HL-60 (cell line): ENCODE data around the gene RFX7.

Source experiments
- POLR2AphosphoS5 ChIP-seq: IDR thresholded peaks from 2 replicates; pipeline ENCODE4 v1.6.1; 2012; ENCODE audit warnings: low read depth
- TF ChIP-seq, protein P1 (sequence below): IDR thresholded peaks from one replicate; pipeline ENCODE4 v1.5.1; 2011; ENCODE audit warnings: low read length, control low read depth, inconsistent platforms; ENCODE audit not compliant: insufficient read depth
- TF ChIP-seq, protein P2 (sequence below): IDR thresholded peaks from 2 replicates; pipeline ENCODE4 v1.6.1; 2012; ENCODE audit warnings: low read depth; ENCODE audit not compliant: insufficient replicate concordance

DNA sequence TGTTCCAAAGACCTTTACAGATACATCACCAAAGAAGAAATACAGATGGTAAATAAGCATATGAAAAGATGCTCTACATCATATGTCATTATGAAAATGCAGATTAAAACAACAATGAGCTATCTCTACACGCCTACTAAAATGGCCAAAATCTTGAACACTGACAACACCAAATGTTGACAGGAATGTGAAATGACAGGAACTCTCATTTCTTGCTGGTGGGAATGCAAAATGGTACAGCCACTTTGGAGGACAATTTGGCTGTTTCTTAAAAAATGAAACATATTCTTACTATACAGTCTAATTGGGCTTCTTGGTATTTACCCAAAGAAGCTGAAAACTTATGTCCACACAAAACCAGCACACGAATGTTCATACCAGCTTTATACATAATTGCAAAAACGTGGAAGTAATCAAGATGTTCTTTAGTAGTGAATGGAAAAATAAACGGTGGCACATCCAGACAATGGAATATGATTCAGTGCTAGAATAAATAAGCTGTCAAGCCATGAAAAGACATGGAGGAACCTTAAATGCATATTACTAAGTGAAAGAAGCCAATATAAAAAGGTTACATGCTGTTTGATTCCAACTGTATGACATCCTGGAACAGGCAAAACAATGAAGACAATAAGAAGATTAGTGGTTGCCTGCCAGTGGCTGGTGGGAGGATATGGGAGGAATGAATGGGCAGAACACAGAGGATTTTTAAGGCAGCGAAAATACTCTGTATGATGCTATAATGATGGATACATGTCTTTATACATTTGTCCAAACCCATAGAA lies 169.0 kb downstream of the RFX7 start:
- TF ChIP-seq, protein P1, sequence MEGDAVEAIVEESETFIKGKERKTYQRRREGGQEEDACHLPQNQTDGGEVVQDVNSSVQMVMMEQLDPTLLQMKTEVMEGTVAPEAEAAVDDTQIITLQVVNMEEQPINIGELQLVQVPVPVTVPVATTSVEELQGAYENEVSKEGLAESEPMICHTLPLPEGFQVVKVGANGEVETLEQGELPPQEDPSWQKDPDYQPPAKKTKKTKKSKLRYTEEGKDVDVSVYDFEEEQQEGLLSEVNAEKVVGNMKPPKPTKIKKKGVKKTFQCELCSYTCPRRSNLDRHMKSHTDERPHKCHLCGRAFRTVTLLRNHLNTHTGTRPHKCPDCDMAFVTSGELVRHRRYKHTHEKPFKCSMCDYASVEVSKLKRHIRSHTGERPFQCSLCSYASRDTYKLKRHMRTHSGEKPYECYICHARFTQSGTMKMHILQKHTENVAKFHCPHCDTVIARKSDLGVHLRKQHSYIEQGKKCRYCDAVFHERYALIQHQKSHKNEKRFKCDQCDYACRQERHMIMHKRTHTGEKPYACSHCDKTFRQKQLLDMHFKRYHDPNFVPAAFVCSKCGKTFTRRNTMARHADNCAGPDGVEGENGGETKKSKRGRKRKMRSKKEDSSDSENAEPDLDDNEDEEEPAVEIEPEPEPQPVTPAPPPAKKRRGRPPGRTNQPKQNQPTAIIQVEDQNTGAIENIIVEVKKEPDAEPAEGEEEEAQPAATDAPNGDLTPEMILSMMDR, result no peak
- TF ChIP-seq, protein P2, sequence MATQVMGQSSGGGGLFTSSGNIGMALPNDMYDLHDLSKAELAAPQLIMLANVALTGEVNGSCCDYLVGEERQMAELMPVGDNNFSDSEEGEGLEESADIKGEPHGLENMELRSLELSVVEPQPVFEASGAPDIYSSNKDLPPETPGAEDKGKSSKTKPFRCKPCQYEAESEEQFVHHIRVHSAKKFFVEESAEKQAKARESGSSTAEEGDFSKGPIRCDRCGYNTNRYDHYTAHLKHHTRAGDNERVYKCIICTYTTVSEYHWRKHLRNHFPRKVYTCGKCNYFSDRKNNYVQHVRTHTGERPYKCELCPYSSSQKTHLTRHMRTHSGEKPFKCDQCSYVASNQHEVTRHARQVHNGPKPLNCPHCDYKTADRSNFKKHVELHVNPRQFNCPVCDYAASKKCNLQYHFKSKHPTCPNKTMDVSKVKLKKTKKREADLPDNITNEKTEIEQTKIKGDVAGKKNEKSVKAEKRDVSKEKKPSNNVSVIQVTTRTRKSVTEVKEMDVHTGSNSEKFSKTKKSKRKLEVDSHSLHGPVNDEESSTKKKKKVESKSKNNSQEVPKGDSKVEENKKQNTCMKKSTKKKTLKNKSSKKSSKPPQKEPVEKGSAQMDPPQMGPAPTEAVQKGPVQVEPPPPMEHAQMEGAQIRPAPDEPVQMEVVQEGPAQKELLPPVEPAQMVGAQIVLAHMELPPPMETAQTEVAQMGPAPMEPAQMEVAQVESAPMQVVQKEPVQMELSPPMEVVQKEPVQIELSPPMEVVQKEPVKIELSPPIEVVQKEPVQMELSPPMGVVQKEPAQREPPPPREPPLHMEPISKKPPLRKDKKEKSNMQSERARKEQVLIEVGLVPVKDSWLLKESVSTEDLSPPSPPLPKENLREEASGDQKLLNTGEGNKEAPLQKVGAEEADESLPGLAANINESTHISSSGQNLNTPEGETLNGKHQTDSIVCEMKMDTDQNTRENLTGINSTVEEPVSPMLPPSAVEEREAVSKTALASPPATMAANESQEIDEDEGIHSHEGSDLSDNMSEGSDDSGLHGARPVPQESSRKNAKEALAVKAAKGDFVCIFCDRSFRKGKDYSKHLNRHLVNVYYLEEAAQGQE, result no peak
- TF ChIP-seq POLR2AphosphoS5, result no peak
